NT2/D1 (cell line): ENCODE results near the gene PLSCR4.

Experiments used
- SUZ12 ChIP-seq: IDR thresholded peaks from 2 replicates; pipeline ENCODE4 v1.6.1; 2011; ENCODE audit not compliant: insufficient read length, insufficient read depth; ENCODE audit errors: extremely low read depth
- YY1 ChIP-seq: IDR thresholded peaks from 2 replicates; pipeline ENCODE4 v1.6.1; 2011; ENCODE audit not compliant: insufficient read length, insufficient read depth
- ZNF274 ChIP-seq: IDR thresholded peaks from 2 replicates; pipeline ENCODE4 v1.6.1; 2011; ENCODE audit warnings: mild to moderate bottlenecking, low read depth, low read length

DNA sequence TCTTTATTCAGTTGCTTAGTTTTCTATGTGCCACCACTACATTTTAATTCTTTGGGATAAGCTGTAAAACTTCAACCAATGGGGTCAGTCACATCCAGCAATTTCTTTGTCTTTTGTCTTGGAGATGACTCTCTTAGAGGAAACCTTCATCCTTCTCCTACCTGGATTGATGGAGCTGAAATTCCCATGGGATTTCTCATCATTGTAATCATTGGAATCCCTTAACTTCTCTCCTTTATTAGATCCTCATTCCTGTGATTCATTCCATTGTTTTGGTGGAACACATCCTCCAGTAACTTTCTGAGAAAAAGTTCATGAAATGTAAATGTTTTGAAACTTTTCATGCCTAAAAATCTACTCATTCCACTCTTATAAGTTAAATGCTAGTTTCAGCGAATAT lies 80.3 kb downstream of the PLSCR4 start:
- no peak for TF ChIP-seq ZNF274
- no peak for TF ChIP-seq SUZ12
- no peak for TF ChIP-seq YY1
